Fibroblast of pulmonary artery (primary cell): ENCODE measurements around the gene MSL3B.

Source experiments
- DNase-seq: peaks from one replicate; pipeline ENCODE4 v3.0.0-alpha.2; 2010; ENCODE audit warnings: low read depth
- H3K4me3 ChIP-seq: replicated peaks from 2 replicates; pipeline ENCODE4 v1.5.1; 2011; ENCODE audit warnings: low read depth, mild to moderate bottlenecking, control low read depth, low read length, moderate library complexity
- CTCF ChIP-seq: IDR thresholded peaks from 2 replicates; pipeline ENCODE4 v1.5.1; 2011; ENCODE audit warnings: mild to moderate bottlenecking, control low read depth, low read length, inconsistent platforms; ENCODE audit errors: missing control alignments

Gene MSL3B

DNA sequence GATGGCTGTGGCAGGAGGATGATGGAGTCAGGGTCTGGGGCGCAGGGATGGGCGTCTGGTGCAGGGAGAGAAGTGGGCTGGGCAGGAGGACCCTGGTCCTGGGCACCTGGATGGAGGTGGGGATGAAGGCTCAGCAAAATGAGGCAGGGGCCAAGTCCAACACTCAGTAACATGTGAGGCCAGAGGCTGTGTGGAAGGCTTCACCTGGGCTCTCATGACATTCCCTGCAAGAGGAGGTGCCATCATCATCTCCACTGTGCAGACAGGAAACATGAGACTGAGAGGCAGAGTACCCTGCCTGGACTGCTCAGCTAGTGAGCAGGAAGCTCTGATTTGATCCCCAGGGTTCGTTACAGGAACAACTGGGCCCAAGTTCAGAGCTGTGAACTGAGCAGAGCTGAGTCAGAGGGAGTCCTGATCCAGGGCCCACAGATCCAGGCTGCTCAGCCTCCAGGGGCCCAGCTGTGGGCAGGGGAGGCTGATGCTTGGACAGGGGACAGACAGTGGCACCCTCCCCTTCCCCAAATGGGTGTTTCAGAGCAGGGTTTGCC is 50.8 kb downstream of the MSL3B start:
- no peak for TF ChIP-seq CTCF
- no peak overlapping the region for H3K4me3 ChIP-seq
- DNase-seq, result no peak

DNA sequence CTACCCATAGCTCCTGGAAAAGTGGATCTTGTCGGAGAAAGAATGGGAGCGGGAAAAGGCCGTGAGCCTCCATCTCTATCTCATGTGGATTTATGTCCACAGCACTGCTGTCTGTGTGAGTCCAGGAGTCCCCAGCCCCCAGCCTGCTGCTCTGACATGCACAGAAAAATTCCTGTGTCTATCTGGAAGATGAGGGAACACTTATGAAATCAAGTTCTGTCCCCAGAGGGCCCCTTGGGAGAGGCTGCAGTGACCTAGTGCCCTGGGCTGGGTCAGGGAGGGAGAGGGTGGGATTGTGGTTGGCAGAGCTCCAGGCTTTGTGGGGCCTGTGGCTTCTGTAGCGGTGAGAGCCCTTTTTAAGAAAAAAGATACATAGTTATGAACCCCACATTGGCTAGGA is 51.4 kb downstream of the MSL3B start:
- no peak for TF ChIP-seq CTCF
- no peak for DNase-seq
- no peak overlapping the region for H3K4me3 ChIP-seq

DNA sequence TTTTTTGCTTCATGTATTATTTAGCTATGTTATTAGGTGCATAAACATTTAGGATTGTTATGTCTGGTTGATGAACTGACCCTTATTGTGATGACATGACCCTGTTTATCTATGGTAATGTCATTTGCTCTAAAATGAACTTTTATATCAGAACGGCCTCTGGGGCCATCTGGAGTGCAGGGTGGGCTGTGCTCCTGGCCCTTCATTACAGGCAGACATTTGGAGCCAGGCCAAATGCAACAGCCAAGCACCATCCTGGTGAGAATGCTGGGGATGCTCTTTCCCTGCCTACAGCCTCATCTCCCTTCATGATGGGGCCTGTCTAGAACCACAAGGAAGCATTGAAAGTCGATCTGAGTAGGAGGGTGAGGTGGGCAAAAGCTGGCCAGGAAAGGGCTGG is 51.9 kb downstream of the MSL3B start:
- TF ChIP-seq CTCF, result no peak

GRCh38 chr2:233815861-233816260 is 52.3 kb downstream of the MSL3B start:
- H3K4me3 ChIP-seq, result no peak overlapping the region
- TF ChIP-seq CTCF, result no peak
- no peak for DNase-seq

More for the DNA sequence above, 51.9 kb downstream of the MSL3B start:
- no peak overlapping the region for H3K4me3 ChIP-seq
- no peak for DNase-seq
